Neural crest cell (in vitro differentiated cells): ENCODE measurements around the gene SUPV3L1. TPM values are rescaled to one million over a fixed set of nuclear protein-coding genes. Genes with fewer than 3 reads are reported as not detected.
A peak's percentile ranks its signal among the peaks of the same experiment; 100 is the strongest.
"Not testable (repeated sequence)": the region's sequence is repeated elsewhere in the genome, so short reads cannot be mapped to it uniquely, and the experiment has no call there.

ENCODE experiments used
- DNase-seq: peaks from one replicate; pipeline ENCODE4 v3.0.0; 2021; ENCODE audit warnings: low read depth, mixed read lengths, low spot score
- H3K27ac Mint-ChIP-seq: one replicate; pipeline ENCODE4 v1.8.0; 2021; ENCODE audit warnings: mild to moderate bottlenecking, mixed read lengths; ENCODE audit not compliant: unreplicated experiment
- H3K27me3 Mint-ChIP-seq: 2 replicates; pipeline ENCODE4 v1.8.0; 2021; ENCODE audit warnings: low read depth, mild to moderate bottlenecking, mixed read lengths
- H3K36me3 Mint-ChIP-seq: 2 replicates; pipeline ENCODE4 v1.8.0; 2021; ENCODE audit warnings: low read depth, mild to moderate bottlenecking, mixed read lengths
- H3K4me1 Mint-ChIP-seq: 2 replicates; pipeline ENCODE4 v1.8.0; 2021; ENCODE audit warnings: mixed read lengths
- H3K4me3 Mint-ChIP-seq: one replicate; pipeline ENCODE4 v1.8.0; 2021; ENCODE audit warnings: mild to moderate bottlenecking, mixed read lengths
- H3K9me3 Mint-ChIP-seq: 2 replicates; pipeline ENCODE4 v1.8.0; 2021; ENCODE audit warnings: mixed read lengths
- total RNA-seq: library from RNA; stranded (reverse); gene quantifications from 2 replicates; pipeline ENCODE4 v1.2.1, GENCODE V29; 2021
- TF ChIP-seq, protein P1 (sequence below): fragments of 200-600 bp; sonication (generic); conservative IDR thresholded peaks from 2 replicates; pipeline ENCODE4 v1.5.0; 2021; ENCODE audit warnings: antibody characterized with exemption, mild to moderate bottlenecking

Gene SUPV3L1
- total RNA-seq, 1 donor from 2014 or later = 39.4 TPM

GRCh38 chr10:69248117-69248730 lies 68.2 kb downstream of the SUPV3L1 start:
- no peak overlapping the region for H3K27ac Mint-ChIP-seq
- no peaks in the 10 kb centered on the region for H3K9me3 Mint-ChIP-seq
- no peak overlapping the region for H3K4me3 Mint-ChIP-seq
- H3K4me1 Mint-ChIP-seq = peaks cover 1% of the 10 kb centered on the region
- TF ChIP-seq, protein P1, sequence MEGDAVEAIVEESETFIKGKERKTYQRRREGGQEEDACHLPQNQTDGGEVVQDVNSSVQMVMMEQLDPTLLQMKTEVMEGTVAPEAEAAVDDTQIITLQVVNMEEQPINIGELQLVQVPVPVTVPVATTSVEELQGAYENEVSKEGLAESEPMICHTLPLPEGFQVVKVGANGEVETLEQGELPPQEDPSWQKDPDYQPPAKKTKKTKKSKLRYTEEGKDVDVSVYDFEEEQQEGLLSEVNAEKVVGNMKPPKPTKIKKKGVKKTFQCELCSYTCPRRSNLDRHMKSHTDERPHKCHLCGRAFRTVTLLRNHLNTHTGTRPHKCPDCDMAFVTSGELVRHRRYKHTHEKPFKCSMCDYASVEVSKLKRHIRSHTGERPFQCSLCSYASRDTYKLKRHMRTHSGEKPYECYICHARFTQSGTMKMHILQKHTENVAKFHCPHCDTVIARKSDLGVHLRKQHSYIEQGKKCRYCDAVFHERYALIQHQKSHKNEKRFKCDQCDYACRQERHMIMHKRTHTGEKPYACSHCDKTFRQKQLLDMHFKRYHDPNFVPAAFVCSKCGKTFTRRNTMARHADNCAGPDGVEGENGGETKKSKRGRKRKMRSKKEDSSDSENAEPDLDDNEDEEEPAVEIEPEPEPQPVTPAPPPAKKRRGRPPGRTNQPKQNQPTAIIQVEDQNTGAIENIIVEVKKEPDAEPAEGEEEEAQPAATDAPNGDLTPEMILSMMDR = no peak
- H3K27me3 Mint-ChIP-seq = no peaks in the 10 kb centered on the region
- DNase-seq = no peak
- no peaks in the 10 kb centered on the region for H3K36me3 Mint-ChIP-seq

DNA sequence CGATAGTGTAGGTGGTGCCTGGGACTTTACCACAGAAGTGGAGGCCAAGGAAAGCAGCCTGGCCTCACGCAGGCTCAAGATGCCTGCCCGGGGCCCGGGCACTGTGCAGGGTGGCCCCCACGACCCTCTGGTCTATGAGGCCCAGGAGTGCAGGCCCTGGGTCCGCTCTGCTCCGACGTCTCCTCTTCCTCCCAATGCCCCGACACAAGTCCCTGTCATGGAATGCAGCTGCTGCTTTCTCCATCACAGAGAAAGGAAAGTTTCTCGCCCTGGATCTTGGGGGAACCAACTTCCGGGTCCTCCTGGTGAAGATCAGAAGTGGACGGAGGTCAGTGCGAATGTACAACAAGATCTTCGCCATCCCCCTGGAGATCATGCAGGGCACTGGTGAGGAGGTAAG lies 70.0 kb downstream of the SUPV3L1 start:
- Mint-ChIP-seq H3K36me3 (no peaks in the 10 kb centered on the region), H3K4me3 (no peak overlapping the region), H3K27me3 (no peaks in the 10 kb centered on the region), H3K4me1 (no peaks in the 10 kb centered on the region), H3K27ac (no peak overlapping the region), H3K9me3 (no peaks in the 10 kb centered on the region)
- no peak for DNase-seq
- TF ChIP-seq, protein P1 = no peak

DNA sequence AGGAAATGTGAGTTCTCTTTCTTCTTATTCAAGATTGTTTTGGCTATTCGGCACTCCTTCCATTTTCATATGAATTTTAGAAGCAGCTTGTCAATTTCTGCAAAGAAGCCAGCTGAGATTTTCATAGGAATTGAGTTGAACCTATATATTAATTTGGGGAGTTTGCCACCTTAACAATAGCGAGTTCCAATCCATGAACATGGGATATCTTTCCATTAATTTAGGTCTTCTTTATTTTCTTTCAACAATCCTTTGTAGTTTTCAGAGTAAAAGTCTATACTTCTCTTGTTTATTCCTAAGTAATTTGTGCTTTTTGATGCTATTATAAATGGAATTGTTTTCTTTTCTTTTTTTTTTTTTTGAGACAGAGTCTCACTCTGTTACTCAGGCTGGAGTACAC lies 71.4 kb downstream of the SUPV3L1 start:
- H3K27me3 Mint-ChIP-seq, H3K36me3 Mint-ChIP-seq, DNase-seq, H3K4me3 Mint-ChIP-seq, H3K27ac Mint-ChIP-seq, H3K9me3 Mint-ChIP-seq, H3K4me1 Mint-ChIP-seq: not testable (repeated sequence)

GRCh38 chr10:69253171-69253570 lies 73.1 kb downstream of the SUPV3L1 start:
- no peaks in the 10 kb centered on the region for H3K27me3 Mint-ChIP-seq
- no peak for DNase-seq
- TF ChIP-seq, protein P1 = no peak

DNA sequence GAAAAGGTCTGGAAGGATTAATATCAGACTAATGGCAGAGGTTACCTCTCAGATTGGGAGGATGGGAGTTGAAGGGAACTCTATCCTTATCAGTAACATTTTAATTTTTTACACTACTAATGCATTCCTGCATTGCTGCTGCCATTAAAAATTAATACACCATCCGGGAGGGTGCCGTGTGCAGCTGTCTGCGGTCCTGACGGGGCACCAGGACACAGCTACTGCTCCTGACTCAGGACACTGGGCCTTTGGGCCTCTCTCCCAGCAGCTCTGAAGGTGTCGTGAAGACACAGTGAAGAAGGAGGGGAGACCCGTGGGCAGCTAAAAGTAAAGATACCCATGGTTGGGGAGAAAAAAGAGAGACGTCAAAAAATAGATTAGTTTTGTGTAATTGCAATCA lies 74.8 kb downstream of the SUPV3L1 start:
- no peaks in the 10 kb centered on the region for H3K27me3 Mint-ChIP-seq
- H3K27ac Mint-ChIP-seq = no peak overlapping the region
- DNase-seq = no peak
- peaks cover 3% of the 10 kb centered on the region for H3K9me3 Mint-ChIP-seq
- TF ChIP-seq, protein P1 = no peak
- H3K4me1 Mint-ChIP-seq = no peaks in the 10 kb centered on the region
- no peaks in the 10 kb centered on the region for H3K36me3 Mint-ChIP-seq
- no peak overlapping the region for H3K4me3 Mint-ChIP-seq

More at GRCh38 chr10:69253171-69253570, 73.1 kb downstream of the SUPV3L1 start:
- Mint-ChIP-seq H3K9me3 (no peaks in the 10 kb centered on the region), H3K36me3 (no peaks in the 10 kb centered on the region), H3K4me1 (no peaks in the 10 kb centered on the region), H3K27ac (peak overlapping the region; percentile 19), H3K4me3 (no peak overlapping the region)

Other genes with a start within 250 kb of the SUPV3L1 start
- 67.2 and 70.7 TPM in 2 replicates for gene DDX21, start 224.1 kb upstream of the SUPV3L1 start, total RNA-seq
- gene KIFBP, start 191.4 kb upstream of the SUPV3L1 start, total RNA-seq = 27.7 and 27.8 TPM in 2 replicates
- gene SRGN, start 92.1 kb upstream of the SUPV3L1 start, total RNA-seq = not detected in 2 replicates
- gene VPS26A, start 56.1 kb upstream of the SUPV3L1 start, total RNA-seq = 62.2 and 63.2 TPM in 2 replicates
- gene HKDC1, start 40.1 kb downstream of the SUPV3L1 start, total RNA-seq = not detected in 2 replicates
- 88.8 and 93.2 TPM in 2 replicates for gene HK1, start 98.3 kb downstream of the SUPV3L1 start, total RNA-seq
- not detected in 2 replicates for gene TACR2, start 236.7 kb downstream of the SUPV3L1 start, total RNA-seq